Testis (tissue), 3 donors: ENCODE results near the gene EVX2. TPM values are rescaled to one million over a fixed set of nuclear protein-coding genes. Genes with fewer than 3 reads are reported as not detected.

Experiments
- DNase-seq: peaks from one replicate; pipeline ENCODE4 v3.0.0-alpha.2; 2019
- H3K27ac ChIP-seq, 2 donors: fragments of 200-600 bp; sonication (generic); one replicate each; pipeline ENCODE4 v1.5.1; 2019
- H3K27me3 ChIP-seq: fragments of 200-600 bp; sonication (generic); one replicate; pipeline ENCODE4 v1.5.1; 2019
- H3K36me3 ChIP-seq: fragments of 200-600 bp; sonication (generic); one replicate; pipeline ENCODE4 v1.5.1; 2017; ENCODE audit warnings: low read depth; ENCODE audit errors: missing control alignments
- H3K4me1 ChIP-seq: fragments of 200-600 bp; sonication (generic); one replicate; pipeline ENCODE4 v1.5.1; 2019
- H3K4me3 ChIP-seq, 2 donors: fragments of 200-600 bp; sonication (generic); one replicate each; pipeline ENCODE4 v1.5.1; 2017 to 2019
- H3K9me3 ChIP-seq: fragments of 200-600 bp; sonication (generic); one replicate; pipeline ENCODE4 v1.5.1; 2017
- POLR2A ChIP-seq: fragments of 450-650 bp; IDR thresholded peaks from one replicate; pipeline ENCODE4 v1.6.1; 2017; ENCODE audit warnings: antibody characterized with exemption, mild to moderate bottlenecking, moderate library complexity
- WGBS, 2 donors: methylation state at CpG; one replicate each; pipeline ENCODE4 v1.1.5; 2018; 5-methylcytosine and 5-hydroxymethylcytosine counted together
- intact Hi-C: fragments of 100-400 bp; cut with DNase I; formaldehyde crosslinking; loops from one replicate; pipeline ENCODE4 v1.15.1; 2023; ENCODE audit warnings: low total_unique reads
- polyA plus RNA-seq: library from polyadenylated mRNA; stranded (reverse); fragments of 350-450 nt; fragmentation: Illumina TruSeq; extraction: RNeasy Lipid Tissue Mini Kit (QIAGEN cat#74804); gene quantifications from one replicate; pipeline ENCODE4 v1.2.3, GENCODE V29; 2014; ENCODE audit warnings: low read depth, low replicate concordance; ENCODE audit not compliant: insufficient read depth
- total RNA-seq, 2 donors: library from RNA; depleted of rRNA; stranded (reverse); fragments of >200 nt; gene quantifications; one replicate each; pipeline ENCODE4 v1.2.3, GENCODE V29; 2016
- TF ChIP-seq, protein P1 (sequence below), 3 experiments: fragments of 450-650 bp in 2 of 3; fragments of 200-600 bp in 1 of 3; sonication (generic) in 1 of 3; IDR thresholded peaks; one replicate each; pipeline ENCODE4 v1.5.1; 2016 to 2019; ENCODE audit warnings: antibody characterized with exemption in 3 of 3, mild to moderate bottlenecking in 2 of 3, moderate library complexity in 1 of 3

The EVX2 gene
- total and polyA plus RNA-seq, 3 donors from 2014 or later: 1.5 to 3.1 (median 2.3) TPM

DNA sequence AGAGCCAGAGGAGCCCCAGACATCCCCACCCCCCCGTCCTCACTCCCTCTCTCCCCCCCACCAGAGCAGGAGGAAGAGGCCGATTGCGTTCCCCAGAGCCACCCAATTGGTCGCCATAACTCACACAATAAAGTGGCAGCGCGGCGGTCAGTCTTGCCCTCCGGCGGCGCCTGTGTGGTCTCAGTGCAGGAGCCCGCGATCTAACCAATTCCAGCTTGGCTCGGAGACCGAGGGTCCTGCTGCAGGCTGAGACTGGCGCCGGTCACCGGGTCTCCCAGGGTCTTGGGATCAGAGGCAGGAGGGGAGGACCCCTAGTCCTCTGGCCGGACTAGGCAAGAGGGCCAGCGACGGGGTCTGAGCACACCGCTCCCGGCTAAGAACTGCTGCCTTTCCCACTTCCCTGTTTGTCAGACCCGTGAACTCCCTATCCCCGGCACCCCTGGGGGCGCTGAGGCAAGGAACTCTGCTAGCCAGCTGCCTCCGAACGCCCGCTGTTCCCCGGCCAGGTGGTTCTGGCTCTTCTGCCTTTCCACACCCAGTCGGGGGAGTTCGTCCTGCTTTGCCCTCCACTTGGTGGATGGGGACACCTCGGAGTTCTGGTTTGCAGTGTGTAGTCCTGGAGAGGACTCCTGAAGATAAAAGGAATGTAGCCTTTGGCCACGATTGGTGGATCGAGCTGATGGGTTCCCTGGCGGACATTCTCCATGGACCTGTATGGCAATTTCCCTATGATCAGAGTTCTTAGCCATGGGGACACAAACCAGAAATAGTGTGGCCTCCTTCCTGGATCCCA is 14.8 kb upstream of the EVX2 start:
- DNase-seq: no peak
- 8 to 13% methylated on average over 11 to 35 of the region's 35 CpGs for WGBS, 2 donors
- Histone ChIP-seq H3K27me3 (peaks cover 11% of the 10 kb centered on the region), H3K4me1 (peaks cover 9% of the 10 kb centered on the region), H3K4me3 (no peak overlapping the region), H3K36me3 (no peaks in the 10 kb centered on the region), H3K27ac (no peak overlapping the region), H3K9me3 (no peaks in the 10 kb centered on the region)
- TF ChIP-seq, protein P1, sequence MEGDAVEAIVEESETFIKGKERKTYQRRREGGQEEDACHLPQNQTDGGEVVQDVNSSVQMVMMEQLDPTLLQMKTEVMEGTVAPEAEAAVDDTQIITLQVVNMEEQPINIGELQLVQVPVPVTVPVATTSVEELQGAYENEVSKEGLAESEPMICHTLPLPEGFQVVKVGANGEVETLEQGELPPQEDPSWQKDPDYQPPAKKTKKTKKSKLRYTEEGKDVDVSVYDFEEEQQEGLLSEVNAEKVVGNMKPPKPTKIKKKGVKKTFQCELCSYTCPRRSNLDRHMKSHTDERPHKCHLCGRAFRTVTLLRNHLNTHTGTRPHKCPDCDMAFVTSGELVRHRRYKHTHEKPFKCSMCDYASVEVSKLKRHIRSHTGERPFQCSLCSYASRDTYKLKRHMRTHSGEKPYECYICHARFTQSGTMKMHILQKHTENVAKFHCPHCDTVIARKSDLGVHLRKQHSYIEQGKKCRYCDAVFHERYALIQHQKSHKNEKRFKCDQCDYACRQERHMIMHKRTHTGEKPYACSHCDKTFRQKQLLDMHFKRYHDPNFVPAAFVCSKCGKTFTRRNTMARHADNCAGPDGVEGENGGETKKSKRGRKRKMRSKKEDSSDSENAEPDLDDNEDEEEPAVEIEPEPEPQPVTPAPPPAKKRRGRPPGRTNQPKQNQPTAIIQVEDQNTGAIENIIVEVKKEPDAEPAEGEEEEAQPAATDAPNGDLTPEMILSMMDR (IDR thresholded peaks at IDR 0.05): no peak
- TF ChIP-seq POLR2A: no peak
- intact Hi-C loops: no loop called here

DNA sequence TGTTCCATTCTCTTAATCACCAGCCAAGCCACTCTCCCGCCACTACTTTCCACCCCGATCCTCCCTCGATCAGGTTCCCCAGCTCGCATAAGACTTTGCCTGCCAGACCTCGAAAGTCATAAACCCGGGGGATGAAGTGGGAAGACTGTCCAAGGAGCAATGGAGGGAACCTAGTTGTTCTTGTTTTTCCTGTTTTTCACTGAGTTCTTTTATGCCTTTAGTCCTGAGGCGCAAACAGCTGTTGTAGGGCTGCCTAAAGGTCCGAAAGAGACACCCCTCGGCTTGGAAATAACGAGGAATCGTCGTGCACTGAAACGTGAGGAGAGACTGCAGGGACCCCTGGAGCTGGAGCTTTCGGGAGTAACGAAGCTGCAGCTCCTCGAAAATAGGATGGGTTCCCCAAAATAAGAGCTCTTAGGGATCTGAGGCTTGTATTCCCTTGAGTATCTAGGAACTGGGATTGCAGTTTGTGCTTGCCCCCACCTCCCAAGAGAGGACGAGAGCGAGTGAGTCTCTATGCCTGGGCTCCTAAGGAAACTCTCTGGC is 14.1 kb upstream of the EVX2 start:
- 8 to 9% methylated on average over 17 to 18 of the region's 18 CpGs for WGBS, 2 donors
- intact Hi-C loops: no loop called here
- no peak for DNase-seq
- peaks cover 9% of the 10 kb centered on the region for H3K4me1 ChIP-seq
- no peaks in the 10 kb centered on the region for H3K9me3 ChIP-seq
- no peaks in the 10 kb centered on the region for H3K36me3 ChIP-seq
- H3K4me3 ChIP-seq: no peak overlapping the region
- H3K27me3 ChIP-seq: peaks cover 11% of the 10 kb centered on the region
- no peak overlapping the region for H3K27ac ChIP-seq
- TF ChIP-seq, protein P1 (IDR thresholded peaks at IDR 0.05): no peak
- no peak for TF ChIP-seq POLR2A

DNA sequence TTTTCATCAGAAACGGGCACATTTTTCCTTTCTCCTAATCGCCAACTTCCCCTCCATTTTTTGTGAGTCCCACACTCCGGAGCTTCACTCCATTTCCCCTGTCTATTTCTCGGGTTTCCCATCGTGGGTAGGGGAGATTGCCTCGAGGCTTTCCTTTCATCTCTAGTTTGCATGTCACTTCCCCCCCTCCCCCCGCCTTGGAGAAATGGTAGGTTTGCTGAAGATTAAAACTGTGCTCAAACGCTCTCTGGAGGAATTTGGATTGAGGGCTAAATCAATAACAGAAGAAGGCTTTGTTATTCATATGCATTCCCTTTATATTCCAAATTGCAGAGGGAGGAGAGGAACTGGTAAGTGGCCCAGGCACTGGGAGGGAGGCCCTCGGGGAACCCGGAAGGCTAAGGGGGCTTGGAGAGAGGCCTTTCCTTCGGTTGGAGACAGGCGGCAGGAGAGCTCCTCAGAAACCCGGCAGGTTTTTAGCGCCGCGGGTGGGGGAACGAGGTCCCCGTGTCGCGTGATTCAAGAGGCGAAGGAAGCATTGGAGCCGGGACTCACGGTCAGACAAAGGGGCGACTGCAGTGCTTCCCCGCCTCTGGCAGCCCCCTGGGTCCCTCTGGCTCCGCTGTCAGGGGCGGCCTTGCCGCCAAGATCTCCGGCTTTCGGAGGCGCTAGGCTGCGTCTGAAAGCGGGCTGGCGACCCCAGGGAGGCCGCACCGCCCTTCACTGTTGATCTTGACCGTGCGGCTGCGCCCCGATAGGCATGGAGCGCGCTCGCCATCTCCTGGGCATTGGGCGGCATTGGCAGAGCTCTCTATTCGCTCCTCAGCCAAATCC is 13.4 kb upstream of the EVX2 start:
- intact Hi-C loops: no loop called here
- H3K4me3 ChIP-seq: no peak overlapping the region
- no peaks in the 10 kb centered on the region for H3K36me3 ChIP-seq
- 6 to 9% methylated on average over 34 to 45 of the region's 45 CpGs for WGBS, 2 donors
- TF ChIP-seq, protein P1 (IDR thresholded peaks at IDR 0.05): peak in 2 of 3 experiments; percentile 48 to 62
- TF ChIP-seq POLR2A: no peak
- peaks cover 11% of the 10 kb centered on the region for H3K27me3 ChIP-seq
- DNase-seq: peak; percentile 69
- no peaks in the 10 kb centered on the region for H3K9me3 ChIP-seq
- H3K27ac ChIP-seq: no peak overlapping the region
- H3K4me1 ChIP-seq: peaks cover 9% of the 10 kb centered on the region

DNA sequence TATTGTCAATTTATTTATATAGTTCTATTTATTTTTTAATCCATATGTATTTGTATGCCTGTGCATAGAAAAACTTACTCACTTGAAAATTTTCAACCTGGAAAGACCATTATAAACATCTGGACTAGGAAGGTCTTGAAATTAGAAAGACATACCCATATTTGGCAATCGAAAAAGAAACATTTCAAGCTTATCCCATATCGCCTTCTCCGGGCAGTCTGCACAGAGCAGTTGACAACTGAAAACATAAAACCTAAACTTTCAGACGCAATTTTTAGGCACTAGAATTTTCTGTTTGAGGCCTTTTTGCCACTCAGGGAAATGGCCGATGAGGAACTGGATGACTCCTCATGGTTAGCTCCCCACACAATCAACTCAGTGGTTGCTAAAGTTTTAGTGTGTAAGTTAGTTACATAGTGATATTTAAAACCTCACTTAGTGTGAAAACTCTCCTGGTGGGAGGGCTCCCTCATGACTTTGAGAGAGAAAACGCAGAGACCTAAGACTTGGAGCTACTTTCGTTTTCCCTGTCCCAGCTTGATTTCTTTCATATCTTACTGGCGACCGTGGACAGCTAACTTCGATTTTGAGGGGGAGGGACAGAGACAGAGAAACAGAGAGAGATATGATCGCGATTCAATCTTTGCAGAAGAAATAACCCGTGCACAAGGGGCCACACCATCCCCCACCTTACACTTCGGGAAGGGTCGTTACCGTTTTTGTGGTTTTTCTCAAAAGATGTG is 12.7 kb upstream of the EVX2 start:
- H3K4me3 ChIP-seq: no peak overlapping the region
- no peak for TF ChIP-seq POLR2A
- no peaks in the 10 kb centered on the region for H3K36me3 ChIP-seq
- WGBS, 2 donors: 14 to 18% methylated on average over 16 of the region's 16 CpGs
- H3K27me3 ChIP-seq: peaks cover 11% of the 10 kb centered on the region
- intact Hi-C loops: no loop called here
- no peak overlapping the region for H3K27ac ChIP-seq
- H3K4me1 ChIP-seq: peaks cover 9% of the 10 kb centered on the region
- DNase-seq: no peak
- H3K9me3 ChIP-seq: no peaks in the 10 kb centered on the region
